H9 (cell line): ENCODE measurements around the gene ERP27. TPM values are rescaled to one million over a fixed set of nuclear protein-coding genes. Genes with fewer than 3 reads are reported as not detected.

Experiments
- DNase-seq: peaks from one replicate; pipeline ENCODE4 v3.0.0-alpha.2; 2017
- H2AFZ ChIP-seq: one replicate; pipeline ENCODE4 v1.6.1; 2013; ENCODE audit warnings: mild to moderate bottlenecking, low read length, control low read depth, moderate library complexity
- H2AK5ac ChIP-seq: 2 replicates; pipeline ENCODE4 v1.6.1; 2013; ENCODE audit warnings: low read length, control low read depth, mixed read lengths; ENCODE audit not compliant: insufficient read length
- H2BK120ac ChIP-seq: one replicate; pipeline ENCODE4 v1.6.1; 2013; ENCODE audit warnings: low read depth, mild to moderate bottlenecking, low read length, control low read depth, inconsistent platforms; ENCODE audit not compliant: poor library complexity, severe bottlenecking
- H2BK12ac ChIP-seq: 2 replicates; pipeline ENCODE4 v1.6.1; 2013; ENCODE audit warnings: low read length, control low read depth, mixed read lengths, low read depth; ENCODE audit not compliant: insufficient read length
- H2BK15ac ChIP-seq: 2 replicates; pipeline ENCODE4 v1.6.1; 2013; ENCODE audit warnings: low read depth, low read length, control low read depth
- H2BK20ac ChIP-seq: one replicate; pipeline ENCODE4 v1.6.1; 2013; ENCODE audit warnings: low read depth, mild to moderate bottlenecking, low read length, control low read depth, inconsistent platforms; ENCODE audit not compliant: poor library complexity, severe bottlenecking
- H2BK5ac ChIP-seq: 2 replicates; pipeline ENCODE4 v1.6.1; 2013; ENCODE audit warnings: low read length, control low read depth, mixed read lengths; ENCODE audit not compliant: insufficient read length
- H3K14ac ChIP-seq: 2 replicates; pipeline ENCODE4 v1.6.1; 2013; ENCODE audit warnings: low read length, control low read depth; ENCODE audit not compliant: insufficient read depth
- H3K18ac ChIP-seq: 2 replicates; pipeline ENCODE4 v1.6.1; 2013; ENCODE audit warnings: low read depth, mild to moderate bottlenecking, mixed read lengths, low read length, control low read depth; ENCODE audit not compliant: insufficient read length
- H3K23ac ChIP-seq: 2 replicates; pipeline ENCODE4 v1.6.1; 2013; ENCODE audit warnings: low read length, control low read depth, mixed read lengths, low read depth; ENCODE audit not compliant: insufficient read length
- H3K23me2 ChIP-seq: 2 replicates; pipeline ENCODE4 v1.6.1; 2013; ENCODE audit warnings: low read depth, mild to moderate bottlenecking, mixed read lengths, low read length, control low read depth; ENCODE audit not compliant: insufficient read length, poor library complexity, severe bottlenecking
- H3K27ac ChIP-seq: 2 replicates; pipeline ENCODE4 v1.5.1; 2013; ENCODE audit warnings: low read length, control low read depth, mixed read lengths, low read depth; ENCODE audit not compliant: insufficient read length
- H3K27me3 ChIP-seq: 2 replicates; pipeline ENCODE4 v1.6.1; 2013; ENCODE audit warnings: low read length, control low read depth, inconsistent platforms; ENCODE audit not compliant: insufficient read depth
- H3K4ac ChIP-seq: 2 replicates; pipeline ENCODE4 v1.6.1; 2013; ENCODE audit warnings: low read depth, mild to moderate bottlenecking, control low read depth, inconsistent platforms, low read length, moderate library complexity
- H3K4me1 ChIP-seq: 2 replicates; pipeline ENCODE4 v1.6.1; 2013; ENCODE audit warnings: low read length, control low read depth, inconsistent platforms; ENCODE audit not compliant: insufficient read depth
- H3K4me2 ChIP-seq: 2 replicates; pipeline ENCODE4 v1.6.1; 2013; ENCODE audit warnings: low read length, control low read depth, mixed read lengths; ENCODE audit not compliant: insufficient read length, insufficient read depth
- H3K56ac ChIP-seq: 2 replicates; pipeline ENCODE4 v1.6.1; 2013; ENCODE audit warnings: low read depth, mild to moderate bottlenecking, mixed read lengths, low read length, control low read depth; ENCODE audit not compliant: insufficient read length
- H3K79me1 ChIP-seq: 2 replicates; pipeline ENCODE4 v1.6.1; 2013; ENCODE audit warnings: low read depth, mild to moderate bottlenecking, moderate library complexity, low read length, control low read depth, inconsistent platforms; ENCODE audit not compliant: insufficient read depth, poor library complexity, severe bottlenecking
- H3K79me2 ChIP-seq: 2 replicates; pipeline ENCODE4 v1.6.1; 2013; ENCODE audit warnings: low read length, control low read depth, inconsistent platforms; ENCODE audit not compliant: insufficient read depth
- H3K9ac ChIP-seq: 2 replicates; pipeline ENCODE4 v1.6.1; 2013; ENCODE audit warnings: low read length, control low read depth, mixed read lengths; ENCODE audit not compliant: insufficient read length; ENCODE audit errors: extremely low read depth
- H3K9me3 ChIP-seq: one replicate; pipeline ENCODE4 v1.6.1; 2013; ENCODE audit warnings: low read depth, low read length, inconsistent platforms; ENCODE audit not compliant: control insufficient read depth
- H3T11ph ChIP-seq: one replicate; pipeline ENCODE4 v1.6.1; 2013; ENCODE audit warnings: mild to moderate bottlenecking, low read length, control low read depth, inconsistent platforms
- H4K20me1 ChIP-seq: one replicate; pipeline ENCODE4 v1.6.1; 2013; ENCODE audit not compliant: control insufficient read depth, insufficient read length, insufficient read depth
- H4K5ac ChIP-seq: 2 replicates; pipeline ENCODE4 v1.6.1; 2013; ENCODE audit warnings: low read depth, mild to moderate bottlenecking, mixed read lengths, low read length, control low read depth; ENCODE audit not compliant: insufficient read length
- H4K8ac ChIP-seq: replicated peaks from 2 replicates; pipeline ENCODE4 v1.6.1; 2013; ENCODE audit warnings: low read length, control low read depth, mixed read lengths, low read depth; ENCODE audit not compliant: insufficient read length
- H4K91ac ChIP-seq: 2 replicates; pipeline ENCODE4 v1.6.1; 2013; ENCODE audit warnings: low read depth, mild to moderate bottlenecking, moderate library complexity, mixed read lengths, low read length, control low read depth; ENCODE audit not compliant: insufficient read length
- H3K27ac Mint-ChIP-seq, 3 experiments: 2 replicates in 2 of 3; 3 replicates in 1 of 3; pipeline ENCODE4 v1.8.0; 2020 to 2021; ENCODE audit warnings: mixed read lengths in 3 of 3, mild to moderate bottlenecking in 1 of 3, moderate library complexity in 1 of 3
- H3K27me3 Mint-ChIP-seq: 2 replicates; pipeline ENCODE4 v1.8.0; 2021; ENCODE audit warnings: low read depth, mild to moderate bottlenecking, moderate library complexity, mixed read lengths
- H3K36me3 Mint-ChIP-seq, 3 experiments: 2 replicates in 2 of 3; 3 replicates in 1 of 3; pipeline ENCODE4 v1.8.0; 2020 to 2021; ENCODE audit warnings: low read depth in 3 of 3, mixed read lengths in 3 of 3; ENCODE audit not compliant: insufficient read depth in 1 of 3
- H3K4me1 Mint-ChIP-seq, 2 experiments: 2 replicates each; pipeline ENCODE4 v1.8.0; 2020; ENCODE audit warnings: mixed read lengths in 2 of 2
- H3K4me3 Mint-ChIP-seq, 2 experiments: 2 replicates in 1 of 2; 3 replicates in 1 of 2; pipeline ENCODE4 v1.8.0; 2020 to 2021; ENCODE audit warnings: mild to moderate bottlenecking in 2 of 2, mixed read lengths in 2 of 2, moderate library complexity in 1 of 2
- H3K9me3 Mint-ChIP-seq, 2 experiments: 2 replicates in 1 of 2; 3 replicates in 1 of 2; pipeline ENCODE4 v1.8.0; 2020; ENCODE audit warnings: mild to moderate bottlenecking in 2 of 2, mixed read lengths in 2 of 2, moderate library complexity in 1 of 2
- CTCF ChIP-seq: fragments of 200-600 bp; sonication (generic); conservative IDR thresholded peaks from 3 replicates; pipeline ENCODE4 v1.8.0; 2021; ENCODE audit warnings: antibody characterized with exemption, mild to moderate bottlenecking
- WGBS: extraction: QIAGEN DNeasy Blood & Tissue Kit; methylation state at CpG from one replicate; pipeline ENCODE4 v1.1.7; 2013; ENCODE audit warnings: missing lambda C conversion rate, low lambda C conversion rate, mixed read lengths; ENCODE audit not compliant: insufficient read length; ENCODE audit errors: extremely low coverage; 5-methylcytosine and 5-hydroxymethylcytosine counted together
- total RNA-seq: library from RNA; stranded (reverse); gene quantifications from 2 replicates; pipeline ENCODE4 v1.2.1, GENCODE V29; 2021

ERP27 gene
- total RNA-seq, 1 experiment from 2014 or later = not detected

- no peaks in the 10 kb centered on the region for H3K27me3 Mint-ChIP-seq
These were observed 44.2 kb upstream of the ERP27 start for GRCh38 chr12:14982562-14982961.

More at GRCh38 chr12:14982562-14982961, 44.2 kb upstream of the ERP27 start:
- H3K14ac ChIP-seq = no peak overlapping the region
- H3K9me3 ChIP-seq = no peaks in the 10 kb centered on the region
- Mint-ChIP-seq H3K9me3 (no peaks in the 10 kb centered on the region), H3K4me3 (no peak overlapping the region), H3K36me3 (no peaks in the 10 kb centered on the region), H3K27ac (no peak overlapping the region), H3K4me1 (no peaks in the 10 kb centered on the region)
- no peak overlapping the region for H2BK15ac ChIP-seq
- no peak overlapping the region for H3K9ac ChIP-seq
- H3K56ac ChIP-seq = no peak overlapping the region
- no peaks in the 10 kb centered on the region for H4K20me1 ChIP-seq
- no peak for DNase-seq
- H3K79me1 ChIP-seq = no peaks in the 10 kb centered on the region
- no peak overlapping the region for H2AK5ac ChIP-seq
- no peak overlapping the region for H3T11ph ChIP-seq
- H2BK5ac ChIP-seq = no peak overlapping the region
- no peak overlapping the region for H4K5ac ChIP-seq
- H2BK20ac ChIP-seq = no peak overlapping the region
- H2AFZ ChIP-seq = no peak overlapping the region
- no peak overlapping the region for H3K18ac ChIP-seq
- no peak overlapping the region for H3K4ac ChIP-seq
- no peak overlapping the region for H4K8ac ChIP-seq
- no CpG with 5 or more reads among the region's 1 CpG for WGBS
- H2BK12ac ChIP-seq = no peak overlapping the region
- H4K91ac ChIP-seq = no peak overlapping the region
- H2BK120ac ChIP-seq = no peak overlapping the region
- H3K79me2 ChIP-seq = no peaks in the 10 kb centered on the region
- H3K4me1 ChIP-seq = no peaks in the 10 kb centered on the region
- H3K23ac ChIP-seq = no peak overlapping the region
- H3K27ac ChIP-seq = no peak overlapping the region
- H3K23me2 ChIP-seq = no peaks in the 10 kb centered on the region
- H3K27me3 ChIP-seq = no peaks in the 10 kb centered on the region
- no peak for TF ChIP-seq CTCF
- H3K4me2 ChIP-seq = no peak overlapping the region
